HG03354 (cell line): ENCODE measurements around the gene KIAA1671.

Experiments used
- ATAC-seq: cut with Tn5 transposase; IDR thresholded peaks from one replicate; pipeline ENCODE4 v1.9.1; 2021; ENCODE audit warnings: mild to moderate bottlenecking; ENCODE audit not compliant: unreplicated experiment, poor library complexity, severe bottlenecking

KIAA1671 gene

DNA sequence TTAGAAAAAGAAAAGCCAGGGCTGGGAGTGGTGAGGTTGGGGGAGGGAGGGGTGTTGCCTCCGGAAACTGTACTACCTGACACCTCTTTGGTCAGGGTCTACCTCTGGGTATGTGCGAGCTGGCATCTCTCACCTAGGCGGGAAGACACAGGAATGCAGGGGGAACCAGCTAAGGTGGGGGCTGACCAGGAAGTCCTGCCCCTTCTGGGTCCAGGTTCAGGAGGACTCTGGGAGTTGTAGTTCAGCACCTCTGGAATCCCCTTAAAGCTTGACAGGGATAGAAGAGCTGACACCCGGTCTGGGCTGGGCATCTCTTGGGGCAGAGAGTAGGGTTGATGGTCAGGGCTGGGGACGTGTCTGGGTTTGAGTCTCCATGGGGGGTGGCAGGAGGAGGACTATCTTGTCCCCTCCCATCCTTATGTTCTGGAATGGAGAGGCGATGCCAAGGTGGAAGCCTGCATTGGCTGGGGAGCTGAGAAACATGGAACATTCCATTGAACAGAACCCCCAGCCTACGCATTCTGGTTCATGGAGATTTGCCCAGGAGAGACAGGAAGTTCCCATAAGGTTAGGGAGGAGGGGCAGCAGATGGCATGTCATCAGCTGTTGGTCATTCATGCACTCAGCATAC, 2.1 kb upstream of the KIAA1671 start:
- no peak for ATAC-seq

DNA sequence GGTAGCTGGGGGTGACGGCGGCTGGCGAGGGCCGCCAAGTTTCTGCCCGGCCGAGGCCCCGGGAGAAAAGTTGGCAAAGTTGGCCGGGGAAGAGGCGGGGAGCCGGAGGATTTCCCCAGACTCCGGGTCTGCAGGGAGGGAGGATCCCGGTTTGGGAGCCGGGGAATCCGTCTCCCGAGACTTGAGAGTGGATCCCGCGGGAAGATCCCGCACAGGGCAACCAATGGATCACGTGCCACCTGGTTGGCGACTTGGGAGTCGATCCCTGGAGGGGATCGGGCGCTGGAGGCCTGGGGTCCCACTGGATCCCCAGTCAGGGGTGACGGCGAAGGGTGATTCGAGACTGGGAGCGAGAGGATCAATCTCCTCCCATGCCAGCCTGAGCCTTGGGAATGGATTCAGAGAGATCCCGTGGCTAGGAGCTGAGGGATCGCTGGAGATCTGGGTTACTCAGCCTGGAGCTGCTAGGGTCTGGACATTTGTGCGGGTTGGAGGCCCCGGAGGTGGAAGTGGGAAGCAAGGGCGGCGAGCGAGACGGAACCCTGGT, 394 bp downstream of the KIAA1671 start:
- ATAC-seq: no peak

DNA sequence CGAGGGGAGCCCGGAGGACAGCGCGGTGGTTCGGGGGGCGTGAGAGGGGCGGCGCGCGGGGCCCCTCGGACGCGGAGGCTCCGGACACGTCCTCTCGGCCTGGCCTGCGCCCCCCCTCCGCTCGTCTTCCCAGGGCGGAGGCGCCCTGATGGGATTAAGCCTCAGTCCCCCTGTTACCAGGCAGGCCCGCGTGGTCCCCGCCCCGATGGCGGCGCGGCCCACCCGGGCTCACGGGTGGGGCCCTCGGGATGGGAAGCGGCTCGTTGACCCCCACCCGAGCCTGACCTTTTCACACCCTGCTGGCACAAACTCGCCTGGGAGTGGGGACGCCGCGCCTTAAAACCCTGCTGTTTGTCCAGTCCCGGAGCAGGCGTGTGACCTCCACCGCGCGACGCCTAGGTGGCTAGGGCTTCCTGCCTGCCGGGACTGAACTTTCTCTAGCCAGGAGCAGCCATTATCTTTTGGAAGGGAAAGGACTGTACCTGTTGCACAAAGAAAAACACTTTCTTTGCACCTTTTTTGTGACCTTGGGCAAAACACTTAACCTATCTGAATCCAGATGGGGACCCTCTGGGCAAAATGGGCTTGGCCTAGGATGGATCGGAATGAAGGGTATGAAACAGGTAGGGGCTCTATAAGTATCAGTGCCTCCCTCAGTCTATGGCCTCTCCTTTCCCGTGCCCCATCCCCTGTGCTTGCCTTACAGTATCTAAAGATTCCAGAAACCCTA, 1.0 kb downstream of the KIAA1671 start:
- ATAC-seq: no peak

DNA sequence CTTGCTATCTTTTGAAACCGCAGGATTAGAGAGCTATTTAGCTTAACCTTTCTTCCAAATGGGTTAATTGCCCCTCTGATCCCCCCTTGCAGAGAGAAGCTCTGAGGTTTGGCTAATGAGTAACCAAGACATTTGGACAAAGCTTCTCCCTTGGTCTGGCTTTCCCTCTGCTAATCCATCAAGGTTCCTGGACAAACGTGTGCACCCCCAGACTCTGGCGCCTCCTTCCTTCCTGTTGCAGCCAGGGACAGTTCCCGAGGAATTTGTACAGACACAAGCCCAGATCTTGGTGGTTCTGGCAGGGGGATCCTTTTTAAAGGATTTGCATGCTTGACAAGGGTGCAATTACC, 1.6 kb downstream of the KIAA1671 start:
- ATAC-seq: no peak

DNA sequence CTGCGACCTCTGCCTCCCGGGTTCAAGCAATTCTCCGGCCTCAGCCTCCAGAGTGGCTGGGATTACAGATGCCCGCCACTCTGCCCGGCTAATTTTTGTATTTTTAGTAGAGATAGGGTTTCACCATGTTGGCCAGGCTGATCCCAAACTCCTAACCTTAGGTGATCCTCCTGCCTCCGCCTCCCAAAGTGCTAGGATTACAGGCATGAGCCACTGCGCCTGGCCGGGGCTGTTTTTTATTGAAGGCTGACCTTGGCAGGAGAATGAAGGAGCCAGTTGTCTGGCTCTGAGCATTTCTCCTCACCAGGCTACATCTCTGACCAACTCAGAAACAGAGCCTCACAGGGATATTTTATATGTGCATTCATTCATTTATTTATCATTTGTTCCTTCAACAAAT, 2.3 kb downstream of the KIAA1671 start:
- no peak for ATAC-seq

DNA sequence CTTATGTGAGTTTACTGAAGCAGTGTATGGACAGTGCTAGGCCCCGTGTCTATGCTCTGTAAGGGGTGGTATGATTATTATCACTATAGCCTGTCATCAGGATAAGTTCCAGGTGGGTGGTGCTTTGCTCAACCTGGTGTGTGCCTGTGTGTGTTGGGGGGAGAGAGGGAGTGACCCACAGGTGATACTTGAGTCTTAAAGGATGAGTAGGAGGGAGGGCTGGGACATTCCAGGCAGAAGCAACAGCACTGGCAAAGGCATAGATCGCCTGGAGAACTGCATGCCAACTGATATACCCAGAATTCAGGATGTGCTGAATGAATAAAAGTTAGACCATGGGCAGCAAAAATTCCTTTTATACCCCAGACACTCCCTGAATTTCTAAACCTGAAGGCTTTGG, 4.5 kb downstream of the KIAA1671 start:
- ATAC-seq: no peak

DNA sequence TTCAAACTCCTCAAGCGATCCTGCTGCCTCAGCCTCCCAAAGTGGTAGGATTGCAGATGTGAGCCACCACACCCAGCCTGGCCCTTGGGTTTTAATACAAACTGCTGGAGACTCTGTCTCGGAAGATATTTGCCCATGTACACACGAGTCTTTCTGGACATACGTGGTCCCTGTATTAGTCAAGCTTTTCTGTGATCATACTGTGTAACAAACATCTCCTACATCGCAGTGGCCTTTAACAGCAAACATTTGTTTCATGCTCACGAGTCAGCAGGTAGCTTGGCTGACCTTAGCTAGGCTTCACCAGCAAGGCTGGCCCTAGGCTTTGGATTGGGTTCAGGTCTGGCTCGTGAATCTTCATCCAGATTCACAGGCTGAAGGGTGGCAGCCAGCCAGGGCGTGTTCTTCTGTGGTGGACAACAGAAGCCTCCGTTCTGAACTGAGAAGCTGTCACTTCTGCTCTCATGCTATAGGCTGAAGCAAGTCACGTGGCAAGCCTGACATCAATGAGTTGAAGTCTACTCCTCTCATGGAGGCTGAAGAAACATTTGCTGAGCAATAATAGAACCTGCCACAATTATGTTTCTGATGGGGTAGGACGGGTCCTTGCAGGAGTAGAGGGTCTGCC, 8.8 kb downstream of the KIAA1671 start:
- ATAC-seq: no peak

DNA sequence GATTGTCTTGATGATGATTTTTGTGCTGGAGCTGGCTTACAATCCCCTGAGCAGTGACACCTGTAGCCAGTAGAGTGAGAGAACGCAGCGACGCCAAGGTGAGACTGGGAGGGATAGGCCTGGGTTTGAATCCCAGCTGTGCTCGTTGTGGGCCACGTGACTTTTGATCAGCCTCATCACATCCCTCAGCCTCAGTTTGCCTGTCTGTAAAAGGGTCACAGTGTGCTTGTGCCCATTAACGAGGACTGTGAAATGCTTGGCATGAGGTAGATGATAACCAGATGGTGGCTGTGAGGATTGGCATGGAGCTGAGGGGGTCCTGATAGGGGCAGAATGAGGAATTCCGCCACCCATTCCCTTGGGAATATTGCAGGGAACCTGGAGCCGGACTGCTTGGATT, 9.6 kb downstream of the KIAA1671 start:
- no peak for ATAC-seq

DNA sequence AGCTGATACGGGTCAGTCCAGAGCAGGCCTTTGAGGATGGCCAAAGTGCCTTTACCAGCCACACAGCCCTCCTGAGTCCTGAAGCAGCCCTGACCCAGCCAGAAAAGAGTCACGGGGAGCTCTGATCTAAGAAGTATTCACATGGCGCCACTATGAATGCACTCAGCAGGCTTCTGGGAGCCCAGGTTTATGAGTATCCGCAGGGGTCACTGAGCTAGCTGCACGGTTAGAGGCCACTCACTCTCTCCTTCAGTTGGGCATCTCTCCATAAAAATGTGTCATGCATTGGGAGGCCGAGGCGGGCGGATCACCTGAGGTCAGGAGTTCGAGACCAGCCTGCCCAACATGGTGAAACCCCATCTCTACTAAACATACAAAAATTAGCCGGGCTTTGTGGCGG, 10.3 kb downstream of the KIAA1671 start:
- no peak for ATAC-seq

DNA sequence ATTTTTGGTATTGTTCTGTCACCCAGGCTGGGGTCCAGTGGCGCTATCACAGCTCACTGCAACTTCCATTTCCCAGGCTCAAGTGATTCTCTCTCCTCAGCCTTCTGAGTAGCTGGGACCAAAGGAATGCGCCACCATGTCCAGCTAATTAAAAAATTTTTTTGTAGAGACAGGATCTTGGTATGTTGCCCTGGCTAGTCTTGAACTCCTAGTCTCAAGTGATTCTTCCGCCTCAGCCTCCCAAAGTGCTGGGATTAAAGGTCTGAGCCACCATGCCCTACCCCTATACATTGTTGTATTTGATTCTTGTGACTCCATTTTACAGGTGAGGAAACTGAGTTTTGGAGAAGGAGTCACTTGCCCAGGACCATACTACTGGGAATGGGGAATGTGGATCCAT, 11.9 kb downstream of the KIAA1671 start:
- no peak for ATAC-seq

DNA sequence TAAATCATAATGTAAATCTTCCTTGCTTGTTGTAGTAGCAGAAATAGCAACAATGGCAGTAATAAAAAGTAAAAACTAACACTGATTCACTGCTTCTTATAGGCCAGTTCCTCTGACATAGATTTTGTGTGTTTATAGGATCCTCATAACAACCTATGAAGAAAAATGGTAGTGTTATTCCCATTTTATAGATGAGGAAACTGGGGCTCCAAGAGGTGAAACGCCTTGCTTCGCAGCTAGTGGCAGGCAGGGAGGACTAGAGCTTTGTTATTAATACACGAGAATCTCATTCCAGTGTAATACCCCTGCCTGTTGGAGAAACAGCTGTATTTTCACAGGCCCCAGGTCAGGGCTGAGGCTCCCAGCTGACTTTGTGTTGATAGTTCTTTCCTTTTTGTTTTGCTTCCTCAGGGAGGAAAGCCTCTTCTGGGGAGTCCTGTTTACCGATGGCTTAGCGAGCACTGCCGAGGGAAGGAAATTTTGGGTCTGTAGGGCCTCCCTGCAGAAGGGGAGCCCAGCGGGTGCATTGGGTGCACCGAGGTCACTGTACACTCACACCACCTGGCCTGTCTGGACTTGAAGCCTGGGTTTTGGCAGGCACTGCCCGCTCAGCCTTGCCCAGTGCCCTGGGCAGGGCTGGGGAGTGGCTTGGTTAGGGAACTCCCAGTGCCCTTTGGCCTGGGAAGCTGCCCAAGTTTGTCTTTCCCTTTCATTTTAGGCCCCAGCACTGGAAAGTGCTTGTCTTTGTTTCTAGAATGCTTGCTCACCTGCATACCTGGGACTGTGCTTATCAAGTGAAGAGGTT, 13.5 kb downstream of the KIAA1671 start:
- ATAC-seq: no peak

DNA sequence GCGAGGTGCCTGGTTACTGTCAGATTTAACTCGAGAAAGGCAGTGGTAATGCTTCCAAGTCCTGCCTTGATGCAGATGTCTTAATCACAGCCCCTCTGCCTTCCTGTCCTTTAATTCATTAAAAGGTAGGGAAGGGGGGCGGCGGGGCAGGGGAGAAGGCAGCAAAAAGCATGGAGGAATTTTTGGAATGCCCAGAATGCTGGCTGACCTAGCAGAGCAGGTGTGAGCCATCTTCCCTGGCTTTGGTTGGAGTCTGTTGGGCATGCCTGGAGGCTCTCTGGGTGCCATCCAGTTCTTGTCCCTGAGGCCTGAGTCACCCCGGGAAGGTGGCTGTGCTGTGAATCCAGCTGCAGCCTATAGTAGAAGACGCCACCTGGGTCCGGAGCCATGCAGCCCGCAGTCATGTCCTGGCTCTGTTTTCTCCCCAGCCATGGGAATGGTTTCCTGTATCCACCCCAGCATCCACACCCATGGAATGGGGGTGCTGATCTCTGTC, 15.6 kb downstream of the KIAA1671 start:
- no peak for ATAC-seq

DNA sequence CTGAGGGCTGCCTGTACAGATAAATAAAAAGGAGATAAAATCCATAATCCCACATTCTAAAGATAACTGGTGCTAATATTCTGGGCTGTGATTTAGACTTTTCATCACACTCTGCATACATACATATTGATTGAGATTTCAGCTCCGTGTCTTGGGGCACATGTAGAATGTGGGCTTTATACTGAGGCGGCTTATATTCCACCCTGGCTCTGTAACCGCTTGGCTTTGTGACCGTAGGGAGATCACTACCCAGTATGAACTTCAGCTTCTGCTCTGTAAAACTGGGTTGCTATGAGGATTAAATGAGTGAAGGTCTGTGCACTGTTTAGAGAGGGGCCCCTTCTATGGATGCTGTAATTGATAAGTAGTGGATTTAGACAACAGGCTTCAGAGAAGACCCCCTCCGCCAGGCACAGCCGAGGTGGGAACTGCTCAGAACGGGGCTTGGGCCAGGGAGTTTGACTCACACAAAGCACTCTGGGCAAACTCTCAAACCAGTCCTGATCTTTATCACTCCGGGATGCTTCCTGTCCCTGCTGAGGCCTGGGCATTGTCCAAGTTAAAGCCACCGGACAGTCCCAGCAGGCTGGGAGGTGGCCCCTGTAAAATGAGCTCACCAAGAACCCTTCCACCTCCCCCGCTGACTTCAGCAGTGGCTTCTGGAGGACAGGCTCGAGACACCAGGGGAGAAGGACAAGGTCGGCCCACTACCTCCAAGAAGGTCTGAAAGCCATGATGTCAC, 17.2 kb downstream of the KIAA1671 start:
- no peak for ATAC-seq

DNA sequence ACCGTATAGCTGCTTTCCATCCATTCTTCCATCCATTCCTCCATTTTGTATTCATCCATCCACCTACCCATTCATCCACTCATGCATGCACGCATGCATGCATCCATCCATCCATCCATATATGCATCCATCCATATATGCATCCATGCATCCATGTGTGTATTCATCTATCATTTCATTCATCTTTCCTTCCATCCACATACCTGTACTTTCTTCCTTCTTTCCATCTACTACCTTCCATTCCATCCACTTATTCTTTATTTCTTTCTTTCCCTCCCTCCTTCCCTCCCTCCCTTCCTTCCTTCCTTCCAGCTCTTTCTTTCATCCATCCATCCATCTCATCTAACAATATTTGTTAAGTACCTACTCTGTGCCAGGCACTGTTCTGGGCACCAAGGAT, 19.9 kb downstream of the KIAA1671 start:
- no peak for ATAC-seq

DNA sequence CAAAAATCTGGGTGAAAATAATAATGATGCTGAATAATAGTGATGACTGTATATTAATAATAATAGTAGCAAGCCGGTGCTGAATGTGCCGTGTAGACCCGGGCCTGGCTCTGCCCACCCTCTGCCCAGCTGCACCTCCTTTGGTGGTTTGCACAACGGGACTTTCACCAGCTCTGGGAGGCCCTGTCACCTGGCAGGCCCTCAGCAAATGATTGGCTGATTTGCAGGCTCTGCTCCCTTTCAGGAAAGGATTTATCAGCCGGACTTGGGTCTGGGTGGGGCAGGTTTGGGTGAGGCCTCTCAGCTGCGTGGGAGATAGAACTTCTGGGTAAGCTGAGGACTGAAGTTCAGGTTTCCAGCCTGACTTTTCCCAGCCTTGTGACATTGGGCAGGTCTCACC, 21.4 kb downstream of the KIAA1671 start:
- ATAC-seq: no peak

DNA sequence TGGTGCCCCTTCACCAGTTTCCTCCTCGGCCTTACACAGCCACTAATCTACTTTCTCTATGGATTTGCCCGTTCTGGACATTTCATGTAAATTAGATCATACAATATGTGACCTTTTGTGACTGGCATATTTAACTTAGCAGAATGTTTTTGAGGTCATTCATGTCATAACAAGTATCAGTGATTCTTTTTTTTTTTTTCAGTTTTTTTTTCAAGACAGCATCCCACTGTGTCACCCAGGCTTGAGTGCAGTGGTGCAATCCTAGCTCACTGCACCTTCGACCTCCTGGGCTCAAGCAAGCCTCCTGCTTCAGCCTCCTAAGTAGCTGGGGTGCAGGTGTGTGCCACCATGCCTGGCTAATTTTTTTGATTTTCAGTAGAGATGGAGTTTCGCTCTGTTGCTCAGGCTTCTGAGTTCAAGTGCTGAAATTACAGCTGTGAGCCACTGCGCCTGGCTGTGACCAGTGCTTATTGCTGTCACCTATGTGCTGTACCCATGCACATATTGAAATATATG, 22.7 kb downstream of the KIAA1671 start:
- no peak for ATAC-seq

DNA sequence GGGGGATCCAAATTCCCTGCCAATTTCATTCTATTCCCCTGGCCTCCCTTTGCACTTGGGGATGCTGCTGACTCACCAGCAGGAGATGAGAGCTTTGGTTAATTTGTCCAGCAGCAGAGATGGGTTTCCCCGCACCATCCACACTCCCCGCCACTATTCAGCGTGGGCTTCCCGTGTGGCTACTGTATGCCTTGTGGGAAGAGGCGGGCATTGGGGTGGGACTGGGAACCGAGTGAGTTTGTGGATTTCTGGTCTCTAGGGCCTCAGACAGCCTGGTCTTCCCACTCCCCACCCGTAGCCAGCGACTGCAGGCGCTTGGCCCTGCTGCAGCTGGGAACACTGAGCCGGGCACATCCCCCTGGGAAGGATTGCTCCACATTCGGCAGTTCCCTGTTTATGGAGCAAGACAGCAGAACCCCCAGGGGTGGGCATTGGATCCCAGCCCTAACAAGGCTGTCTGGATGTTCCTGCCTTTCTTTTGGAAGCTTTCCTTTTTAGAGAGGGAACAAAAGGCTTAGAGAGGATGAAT, 23.4 kb downstream of the KIAA1671 start:
- ATAC-seq: no peak

DNA sequence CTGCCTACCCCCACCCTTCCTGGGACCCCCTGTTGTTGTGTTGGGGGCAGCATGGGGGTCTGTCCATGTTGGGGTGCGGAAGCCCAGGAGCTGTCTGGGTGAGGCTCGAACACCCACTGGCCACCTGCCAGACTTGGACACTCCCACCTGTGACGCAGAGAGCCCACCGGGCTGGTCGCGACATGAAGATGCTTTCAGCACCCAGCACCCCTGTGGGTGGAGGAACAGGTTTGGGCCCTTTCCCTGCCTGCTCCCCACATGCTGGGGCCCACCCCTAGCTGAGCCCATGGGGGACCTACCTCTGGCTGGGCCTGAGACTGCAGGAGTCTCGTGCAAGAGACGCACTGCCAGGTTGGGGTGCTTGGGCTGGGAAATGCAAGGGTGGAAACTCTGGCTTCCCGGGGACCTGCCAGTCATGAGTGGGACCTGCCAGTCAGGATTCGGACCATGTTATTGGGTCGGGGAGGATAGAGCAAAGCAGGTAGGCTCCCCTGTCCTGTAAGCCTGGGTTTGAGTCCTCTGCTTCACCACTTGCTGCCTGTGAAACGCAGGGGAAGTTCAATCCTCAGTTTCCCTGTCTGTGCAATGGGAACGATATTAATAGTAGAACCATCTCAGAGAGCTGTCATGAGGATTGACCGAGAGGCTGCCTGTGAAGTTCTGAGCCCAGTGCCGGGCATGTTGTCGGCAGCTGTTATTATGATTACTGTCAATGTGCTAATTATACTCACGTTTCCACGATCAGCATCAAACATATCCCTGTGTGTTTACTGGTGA, 24.1 kb downstream of the KIAA1671 start:
- ATAC-seq: no peak
